ENCODE data around the gene SLC39A12. TPM values are rescaled to one million over a fixed set of nuclear protein-coding genes. Genes with fewer than 3 reads are reported as not detected.

Gene SLC39A12
- total RNA-seq, 1 donor from 2014 or later, result 2.2 TPM

DNA sequence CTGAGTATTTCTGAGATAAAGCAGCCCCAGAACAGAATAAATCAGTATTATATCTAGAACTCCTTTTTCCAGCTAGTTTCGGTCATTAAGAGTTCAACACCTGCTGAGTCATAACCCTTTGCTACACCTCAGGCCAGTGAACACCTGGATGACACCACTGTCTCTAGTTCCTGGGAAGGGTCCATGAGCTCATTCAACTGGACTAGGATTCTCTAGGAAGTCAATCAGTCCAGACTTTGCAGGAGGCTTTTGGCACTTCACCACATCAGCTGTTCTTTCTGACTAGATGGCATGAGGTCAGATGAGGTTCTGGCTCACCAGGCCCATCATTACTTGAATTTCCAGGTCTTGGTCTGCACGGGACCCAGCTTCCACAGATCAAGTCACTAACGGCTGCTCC, 11.7 kb downstream of the SLC39A12 start:
- DNase-seq, result no peak

GRCh38 chr10:17965649-17966235, 14.0 kb downstream of the SLC39A12 start:
- DNase-seq, result no peak

DNA sequence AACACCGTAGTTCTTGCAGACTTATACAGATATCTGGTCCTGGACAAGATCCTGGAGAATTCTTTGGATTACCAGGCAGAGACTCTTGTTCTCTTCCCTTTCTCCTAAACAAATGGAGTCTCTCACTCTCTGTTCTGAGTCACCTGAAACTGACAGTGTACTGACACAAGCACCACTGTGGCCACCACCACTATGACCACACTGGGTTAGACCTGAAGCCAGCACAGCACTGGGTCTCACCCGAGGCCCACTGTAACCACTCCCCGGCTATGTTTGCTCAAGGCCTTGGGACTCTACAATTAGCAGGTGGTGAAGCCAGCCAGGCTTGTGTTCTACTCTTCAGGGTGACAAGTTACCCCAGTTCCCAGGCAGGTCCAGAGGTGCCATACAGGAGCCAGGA, 22.8 kb downstream of the SLC39A12 start:
- no peak for DNase-seq

- DNase-seq, result no peak
These were observed 29.3 kb downstream of the SLC39A12 start for GRCh38 chr10:17980846-17981565.

DNA sequence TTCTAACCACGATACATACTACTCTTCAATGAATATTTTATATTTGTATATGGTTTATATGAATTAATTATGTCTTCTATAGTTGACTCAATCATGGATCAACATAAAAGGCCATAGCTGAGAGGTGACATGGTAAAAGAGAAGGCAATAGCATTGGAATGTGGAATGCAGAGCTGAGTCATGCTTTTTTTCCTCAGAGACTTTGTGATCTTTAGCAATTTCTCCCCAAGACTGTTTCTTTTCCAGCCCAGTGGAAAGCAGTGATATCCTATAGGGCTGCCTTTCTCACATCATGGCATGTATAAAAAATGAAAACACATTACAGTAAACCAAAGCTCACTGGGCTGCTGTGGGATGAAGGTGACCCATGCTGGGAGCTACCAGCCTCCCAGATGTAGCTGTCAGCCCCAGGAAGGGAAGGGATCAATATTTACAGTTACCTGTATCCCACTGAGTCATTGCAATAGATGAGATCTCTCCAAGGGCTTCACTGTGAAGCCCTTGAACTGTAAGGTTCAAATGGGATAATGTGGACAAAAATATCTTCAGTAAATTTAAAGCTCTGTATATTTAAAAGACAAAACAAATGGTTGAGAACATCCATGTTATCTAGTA, 30.2 kb downstream of the SLC39A12 start:
- no peak for DNase-seq

DNA sequence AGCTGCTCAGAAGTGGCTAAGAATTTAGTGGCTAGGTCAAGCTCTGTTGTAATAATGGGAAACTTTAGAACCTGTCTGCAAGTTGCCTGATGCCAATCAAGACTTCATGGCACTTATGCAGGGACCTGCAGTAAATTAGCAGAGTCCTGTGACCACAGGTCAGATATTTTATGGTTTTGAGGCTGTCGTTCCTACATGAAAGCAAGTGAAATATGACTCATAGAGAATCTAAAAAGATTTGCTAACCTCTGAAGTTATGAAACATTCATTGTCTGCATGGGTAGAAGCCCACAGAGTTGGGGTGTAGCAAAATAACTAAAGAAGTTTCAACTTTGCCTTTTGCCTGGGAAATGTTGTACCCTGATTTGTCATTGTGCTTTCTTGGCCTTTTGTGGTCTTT, 32.3 kb downstream of the SLC39A12 start:
- no peak for DNase-seq

GRCh38 chr10:17984563-17984962, 32.8 kb downstream of the SLC39A12 start:
- no peak for DNase-seq

DNA sequence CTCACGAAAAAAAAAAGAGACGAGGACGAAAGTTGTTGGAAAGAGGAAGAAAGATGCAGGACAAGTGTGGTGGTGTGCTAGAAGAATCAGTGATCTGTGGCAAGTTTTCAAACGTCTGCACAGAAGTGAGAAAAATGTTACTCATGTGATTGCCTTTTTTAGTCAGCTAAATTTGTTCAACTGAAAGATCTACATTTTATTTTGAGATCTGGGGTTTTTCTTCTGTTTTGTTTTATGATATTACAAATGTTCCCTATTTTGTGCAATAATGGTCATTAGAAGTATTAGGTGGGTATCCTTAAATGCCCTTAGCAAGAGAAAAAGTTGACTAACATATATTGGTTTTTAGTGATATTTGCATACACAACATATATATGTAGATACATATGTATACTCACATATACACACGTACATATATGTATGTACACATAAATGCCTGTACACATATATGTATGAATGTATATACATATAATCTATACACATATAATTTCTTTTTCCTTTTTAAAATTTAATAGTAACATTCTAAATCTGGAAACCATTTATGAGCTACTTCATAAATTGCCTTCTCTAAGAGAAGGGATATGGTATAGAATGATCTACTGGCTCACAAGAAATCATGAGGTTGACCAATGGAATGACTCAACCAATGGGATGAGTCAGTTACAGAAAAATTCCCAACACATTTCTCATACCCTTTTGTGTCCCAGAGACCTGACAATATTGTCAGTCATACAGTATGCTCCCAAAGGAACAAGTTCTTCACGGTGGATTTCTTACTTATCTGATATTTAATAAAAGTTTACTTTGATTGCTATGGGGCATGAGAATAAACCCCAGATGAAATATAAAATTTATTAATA, 38.4 kb downstream of the SLC39A12 start:
- no peak for DNase-seq

- DNase-seq, result no peak
These were observed 40.5 kb downstream of the SLC39A12 start for GRCh38 chr10:17992266-17992665.

- no peak for DNase-seq
These were observed 41.6 kb downstream of the SLC39A12 start for GRCh38 chr10:17993361-17993760.

- DNase-seq, result no peak
These were observed 48.9 kb downstream of the SLC39A12 start for GRCh38 chr10:18000601-18001000.

DNA sequence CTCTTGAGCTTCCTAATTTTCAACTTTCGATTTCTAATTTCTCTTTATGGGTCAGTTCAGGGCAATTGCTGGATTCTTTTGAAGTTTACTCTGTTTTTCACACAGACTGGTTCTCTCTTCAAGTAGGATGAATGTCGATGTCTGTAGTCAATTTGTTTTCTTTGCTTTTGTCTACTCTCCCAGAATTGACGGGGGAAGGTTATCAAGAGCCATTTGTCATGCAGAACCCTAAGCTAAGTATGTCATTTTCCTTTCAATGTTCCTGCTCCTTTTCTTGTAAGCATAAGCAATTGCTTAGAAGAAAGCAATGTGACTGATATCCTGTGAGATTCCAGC, 53.7 kb downstream of the SLC39A12 start:
- no peak for DNase-seq

DNA sequence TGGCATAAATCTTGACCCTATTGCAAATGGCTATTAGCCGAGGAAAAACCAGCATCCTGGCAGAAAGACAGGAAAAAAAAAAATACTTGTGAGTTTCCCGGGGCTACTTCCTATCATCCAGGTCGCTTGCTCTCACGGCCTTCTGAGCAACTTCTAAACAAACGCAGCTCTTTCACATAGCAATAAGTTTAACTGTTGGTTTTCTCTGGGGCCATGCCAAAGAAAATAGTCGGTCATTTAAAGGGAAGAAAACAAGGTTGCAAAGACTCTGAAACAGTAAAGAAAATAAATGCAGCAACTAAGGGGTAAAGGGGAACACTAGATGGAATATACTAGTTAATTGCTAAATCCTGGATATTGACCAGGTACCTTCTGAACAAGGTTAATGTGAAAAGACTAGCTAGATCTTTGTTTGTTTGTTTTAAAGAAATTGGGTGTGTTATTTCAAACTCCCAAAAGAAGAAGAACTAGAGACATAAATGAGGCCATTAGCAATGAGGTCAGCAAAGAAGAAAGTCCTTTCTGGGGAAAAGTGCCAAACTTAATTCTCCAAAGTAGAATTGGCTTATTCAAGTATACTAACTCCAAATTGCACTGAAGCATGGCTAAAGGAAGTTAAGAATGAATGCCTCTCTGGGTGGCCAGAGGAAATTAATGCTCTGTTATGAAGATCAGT, 54.2 kb downstream of the SLC39A12 start:
- DNase-seq, result no peak

GRCh38 chr10:18008986-18009385, 57.3 kb downstream of the SLC39A12 start:
- DNase-seq, result no peak

DNA sequence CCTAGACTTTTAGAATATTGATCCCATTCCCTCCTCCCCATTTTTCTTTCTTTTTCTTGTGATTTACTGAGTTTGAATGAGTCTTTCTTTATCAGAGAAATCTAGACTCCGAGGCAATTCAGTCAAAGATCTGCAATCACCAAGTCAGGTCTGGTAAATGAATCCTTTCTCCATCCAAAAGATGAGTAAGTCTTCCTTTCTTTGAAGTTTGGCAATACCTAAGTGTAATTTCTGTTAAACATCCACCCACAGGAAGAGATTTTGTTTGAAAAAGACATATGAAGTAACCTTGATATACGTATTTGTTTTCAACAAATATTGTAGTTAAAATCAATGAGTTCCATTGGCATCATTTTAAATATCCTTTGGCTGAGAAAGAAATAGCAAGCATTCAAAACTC, 58.3 kb downstream of the SLC39A12 start:
- no peak for DNase-seq

DNA sequence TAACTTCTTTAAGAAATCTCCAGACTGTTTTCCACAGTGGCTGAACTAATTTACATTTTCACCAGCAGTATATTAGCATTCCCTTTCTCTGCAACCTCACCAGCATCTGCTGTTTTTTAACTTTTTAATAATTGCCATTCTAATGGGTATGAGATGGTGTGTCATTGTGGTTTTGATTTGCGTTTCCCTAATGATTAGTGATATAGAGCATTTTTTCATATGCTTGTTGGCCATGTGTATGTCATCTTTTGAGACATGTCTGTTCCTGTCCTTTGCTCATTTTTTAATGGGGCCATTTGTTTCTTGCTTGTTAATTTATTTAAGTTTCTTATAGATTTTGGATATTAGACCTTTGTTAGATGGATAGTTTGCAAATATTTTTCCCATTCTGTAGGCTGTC, 68.8 kb downstream of the SLC39A12 start:
- no peak for DNase-seq

GRCh38 chr10:18021725-18022480, 70.2 kb downstream of the SLC39A12 start:
- DNase-seq, result no peak

DNA sequence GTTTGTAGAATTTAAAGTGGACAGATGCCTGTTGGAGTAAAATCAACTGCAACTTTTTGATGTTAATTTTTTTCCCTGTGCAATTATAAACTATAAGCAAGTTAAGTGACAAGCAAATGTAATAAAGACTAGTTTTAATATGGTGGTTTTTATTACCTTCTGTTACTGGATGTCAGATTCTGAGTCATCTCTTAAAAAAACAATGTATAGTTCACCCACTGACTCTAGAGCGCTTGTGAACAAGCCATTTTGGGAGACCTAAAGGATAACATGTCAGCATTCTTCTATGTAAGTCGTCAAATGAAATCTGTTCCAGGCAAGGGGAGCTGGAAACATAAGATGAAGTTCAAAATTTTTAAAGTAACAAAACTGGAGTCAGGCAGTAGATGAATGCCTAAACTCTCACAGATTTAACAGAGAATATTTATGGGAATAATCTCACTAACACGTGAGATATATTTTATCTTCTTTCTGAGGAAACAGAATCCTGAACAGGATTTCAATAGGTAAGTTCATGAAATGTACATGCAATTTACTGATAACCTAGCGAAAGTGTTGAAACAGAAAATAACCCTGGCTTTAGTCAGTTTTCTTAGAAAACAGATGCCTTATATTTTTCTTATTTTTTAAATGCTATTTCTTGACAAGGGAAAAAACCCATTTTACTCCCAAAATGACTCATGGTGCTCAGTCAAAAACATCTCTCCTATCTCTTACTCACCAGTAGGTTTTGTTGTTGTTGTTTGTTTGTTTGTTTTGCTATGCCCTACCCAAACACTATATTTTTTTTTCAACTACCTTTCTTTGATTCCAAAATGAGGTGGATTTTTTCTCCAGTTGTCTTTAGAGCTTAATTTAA, 91.7 kb downstream of the SLC39A12 start:
- DNase-seq, result no peak

DNA sequence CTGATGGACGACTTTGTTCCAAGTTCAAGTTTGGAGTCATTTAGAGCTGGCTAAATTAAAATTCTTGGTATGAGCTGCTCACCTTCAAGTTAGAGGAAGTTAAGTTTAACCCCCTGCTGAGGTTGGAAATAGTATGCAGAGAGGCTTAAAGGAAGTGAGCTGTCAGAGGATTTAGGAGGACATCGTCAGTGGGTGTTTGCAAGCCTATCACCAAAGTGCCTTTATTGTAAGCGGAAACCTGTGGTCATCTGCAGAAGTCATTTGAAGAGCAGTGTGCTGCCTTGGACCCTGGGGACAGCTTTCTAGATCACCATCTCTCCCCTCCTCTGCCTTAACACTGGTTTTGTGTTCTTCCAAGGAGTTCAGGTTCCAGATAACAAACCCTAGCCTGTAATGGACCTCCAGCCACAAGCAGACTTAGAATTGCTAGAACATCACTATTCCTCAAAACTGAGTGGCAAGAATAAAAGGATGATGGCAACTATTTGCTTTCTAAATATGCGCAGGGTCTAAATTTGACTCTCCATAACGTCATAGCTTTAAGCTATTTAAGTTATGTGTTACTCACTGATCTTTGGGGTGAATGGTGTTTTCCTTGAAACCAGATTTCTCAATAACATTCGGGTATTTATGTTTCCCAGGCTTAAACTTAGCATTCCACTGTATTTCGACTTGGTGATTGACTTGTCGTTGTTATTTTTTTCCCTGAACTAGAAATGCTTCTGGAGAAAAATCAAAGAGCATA, 93.4 kb downstream of the SLC39A12 start:
- no peak for DNase-seq

DNA sequence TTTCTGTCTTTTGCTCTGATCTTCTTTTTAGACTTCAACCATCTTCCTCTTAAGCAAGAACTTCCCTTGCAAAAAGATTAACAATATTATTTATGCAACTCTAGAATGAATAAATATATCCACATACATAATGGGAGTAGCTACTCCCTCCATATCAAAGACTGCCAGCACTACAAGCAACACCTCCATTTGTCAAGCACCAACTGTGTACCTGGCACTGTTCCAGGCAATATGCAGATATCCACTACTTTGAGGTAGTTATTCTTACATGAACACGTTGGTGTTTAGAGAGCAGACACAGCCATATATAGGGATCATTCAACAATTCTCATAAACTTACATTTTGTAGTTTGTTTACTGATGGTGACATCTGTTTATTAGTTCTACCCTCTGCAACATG, 104.9 kb downstream of the SLC39A12 start:
- DNase-seq, result no peak
